ENCODE results near the gene SPAG5.

Gene SPAG5

DNA sequence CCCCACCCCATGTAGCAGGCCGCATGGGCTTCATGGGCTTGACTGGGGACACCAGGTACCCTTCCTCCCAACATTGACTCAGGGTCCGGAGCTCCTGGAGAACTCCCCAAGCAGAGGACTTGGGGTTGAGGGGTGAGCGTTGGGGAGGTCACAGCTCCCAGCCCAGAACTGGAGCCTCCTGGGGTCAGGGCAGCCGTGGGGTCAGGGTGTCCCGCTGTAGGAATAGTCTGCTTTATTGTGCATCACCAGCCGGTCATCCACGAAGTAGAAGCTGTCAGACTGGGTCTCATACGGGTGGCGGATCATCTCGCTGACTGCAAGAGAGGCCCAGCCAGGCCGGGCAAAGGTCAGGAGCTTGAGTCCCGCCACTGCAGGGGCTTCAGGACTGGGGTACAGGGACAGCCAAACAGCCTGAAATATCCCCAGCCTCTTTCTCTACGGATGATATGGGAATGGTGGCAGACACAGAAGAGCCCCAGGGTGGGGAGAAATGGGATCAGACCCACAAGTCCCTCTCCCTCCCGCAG lies 51.7 kb downstream of the SPAG5 start:
- DNase-seq (ENCODE audit: low read depth), result no peak

DNA sequence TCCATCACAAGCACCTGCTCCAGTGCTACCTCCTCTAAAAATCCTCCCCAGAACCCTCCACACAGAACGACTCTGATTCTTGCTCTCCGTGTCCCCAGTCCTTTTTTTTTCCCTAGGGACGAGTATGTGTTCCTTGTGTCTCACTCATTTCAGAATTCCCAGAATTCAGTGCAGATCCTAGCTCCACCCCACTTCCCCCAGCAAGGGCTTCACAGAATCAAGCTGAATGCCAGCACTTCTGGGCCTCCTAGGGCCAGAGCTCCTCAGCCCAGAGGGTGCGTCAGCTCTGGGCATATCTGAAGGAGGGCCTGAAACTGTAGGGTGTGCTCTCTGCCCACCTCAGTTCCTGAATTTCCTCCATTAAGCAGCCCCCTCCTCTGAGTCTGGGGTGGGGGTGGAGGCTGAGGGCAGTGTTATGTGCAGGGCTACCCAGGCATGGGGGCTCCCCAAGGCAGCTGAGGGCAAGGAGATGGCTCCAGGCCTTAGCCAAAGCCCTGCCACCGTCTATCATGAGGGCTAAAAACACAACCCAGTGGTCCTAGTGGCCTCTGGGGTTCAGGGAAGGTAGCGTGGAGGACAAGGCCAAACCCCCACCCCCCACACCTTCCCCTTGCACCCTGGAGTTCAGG lies 52.9 kb downstream of the SPAG5 start:
- no peak for DNase-seq (ENCODE audit: low read depth)

DNA sequence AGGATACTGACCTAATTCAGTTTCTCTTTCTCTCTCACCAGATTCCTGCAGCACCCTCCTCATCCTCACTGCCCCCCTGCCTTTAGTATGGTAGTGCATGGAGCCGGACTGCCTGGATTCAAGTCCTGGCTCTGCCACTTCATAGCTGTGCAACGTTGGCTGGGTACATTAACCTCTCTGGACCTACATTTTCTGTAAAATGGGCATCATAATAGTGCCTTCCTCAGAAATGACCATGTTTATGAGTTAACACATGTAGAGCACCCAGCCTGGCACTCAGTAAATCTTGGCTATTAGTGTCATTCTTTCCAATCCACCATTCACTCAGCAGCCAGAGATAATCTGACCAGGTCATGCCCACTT lies 53.7 kb downstream of the SPAG5 start:
- DNase-seq (ENCODE audit: low read depth), result no peak

DNA sequence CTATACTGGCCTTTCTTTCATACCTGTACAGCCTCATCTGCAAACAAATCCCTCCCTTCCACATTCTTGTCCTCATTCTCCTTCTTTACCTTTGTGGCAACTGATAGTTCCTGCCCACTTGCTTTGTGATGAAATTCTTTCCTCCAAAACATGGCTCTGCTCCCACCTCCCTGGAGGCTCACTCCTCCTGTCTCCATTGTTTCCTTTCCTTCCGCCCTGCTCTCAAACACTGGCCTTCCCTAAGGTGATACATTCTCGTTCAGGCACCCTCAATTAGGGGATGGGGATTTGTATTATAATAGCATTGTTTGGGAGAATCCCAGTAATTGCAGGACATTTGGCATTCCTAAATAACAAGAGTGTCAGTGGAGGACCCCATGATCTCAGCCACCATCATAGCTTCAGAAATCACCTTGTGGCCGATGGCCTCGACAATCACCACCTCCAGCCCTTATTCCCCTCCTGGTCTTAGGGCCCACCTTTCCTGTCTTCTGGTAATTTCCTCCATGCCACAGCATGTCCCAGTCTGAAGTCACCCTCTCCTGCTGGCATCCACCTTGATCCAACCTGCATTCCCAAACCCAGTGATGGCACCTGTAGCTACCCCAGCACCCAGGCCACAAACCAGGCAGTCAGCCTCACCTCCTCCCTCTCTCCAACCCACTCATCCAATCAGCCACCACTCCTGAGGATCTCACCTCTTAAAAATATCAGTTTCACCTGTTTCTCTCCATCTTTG lies 54.3 kb downstream of the SPAG5 start:
- no peak for DNase-seq (ENCODE audit: low read depth)

DNA sequence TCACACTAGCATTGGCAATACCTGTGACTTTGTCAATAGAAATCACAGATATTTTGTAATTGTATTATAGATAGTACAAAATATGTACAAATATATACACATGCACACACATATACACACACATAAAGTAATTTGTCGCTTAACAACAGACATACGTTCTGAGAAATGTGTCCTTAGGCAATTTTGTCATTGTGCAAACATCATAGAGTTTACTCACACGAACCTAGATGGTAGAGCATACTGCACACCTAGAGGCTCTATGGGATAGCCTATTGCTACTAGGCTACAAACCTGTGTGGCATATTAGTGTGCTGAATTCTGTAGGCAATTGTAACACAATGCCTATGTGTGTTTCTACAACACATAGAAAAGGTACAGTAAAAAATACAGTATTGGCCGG lies 57.4 kb downstream of the SPAG5 start:
- DNase-seq (ENCODE audit: low read depth), result no peak

DNA sequence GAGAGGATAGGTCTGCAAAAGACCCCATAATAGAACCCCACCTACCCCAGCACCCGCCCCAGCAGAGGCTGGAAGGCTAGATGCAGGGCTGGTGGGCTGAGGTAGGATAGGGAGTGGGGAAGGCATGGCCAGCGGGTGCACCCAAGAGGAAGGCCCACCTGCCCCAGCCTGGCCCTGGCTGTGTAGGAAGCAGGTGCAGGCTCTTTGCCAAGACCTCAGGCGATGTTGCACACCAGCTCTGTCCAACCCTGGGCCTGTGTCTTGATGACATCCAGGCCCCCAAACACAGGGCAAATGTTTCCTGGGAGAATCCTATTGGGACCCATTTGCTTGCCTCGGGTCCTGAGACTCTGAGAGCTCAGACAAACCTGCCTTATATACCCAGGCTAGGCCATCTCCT lies 58.6 kb downstream of the SPAG5 start:
- DNase-seq (ENCODE audit: low read depth), result no peak

DNA sequence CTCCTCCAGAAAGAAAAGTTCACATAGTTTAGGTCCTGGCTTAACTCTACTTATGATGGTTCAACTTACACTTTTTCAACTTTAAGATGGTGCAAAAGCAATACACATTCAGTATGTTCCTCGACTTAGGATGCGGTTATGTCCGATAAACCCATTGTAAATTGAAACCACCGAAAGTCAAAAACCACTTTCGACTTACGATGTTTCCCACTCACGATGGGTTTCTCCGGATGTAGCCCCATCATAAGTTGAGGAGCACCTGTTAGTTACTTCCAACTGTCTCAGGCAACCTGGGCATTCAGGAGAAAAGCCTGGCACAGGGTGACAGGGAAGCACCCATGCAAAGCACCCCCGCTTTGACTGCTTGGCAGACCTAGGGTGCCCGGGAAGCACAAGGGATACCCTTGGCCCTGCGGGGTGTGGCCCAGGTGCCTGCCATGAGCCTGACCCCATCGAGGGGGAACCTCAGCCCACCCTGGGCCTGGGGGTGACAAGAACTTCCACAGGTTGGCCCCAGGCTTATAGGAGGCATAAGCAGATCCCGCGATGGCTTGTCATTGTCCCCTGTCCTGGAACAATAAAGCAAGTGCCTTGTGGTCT lies 60.4 kb downstream of the SPAG5 start:
- no peak for DNase-seq (ENCODE audit: low read depth)

DNA sequence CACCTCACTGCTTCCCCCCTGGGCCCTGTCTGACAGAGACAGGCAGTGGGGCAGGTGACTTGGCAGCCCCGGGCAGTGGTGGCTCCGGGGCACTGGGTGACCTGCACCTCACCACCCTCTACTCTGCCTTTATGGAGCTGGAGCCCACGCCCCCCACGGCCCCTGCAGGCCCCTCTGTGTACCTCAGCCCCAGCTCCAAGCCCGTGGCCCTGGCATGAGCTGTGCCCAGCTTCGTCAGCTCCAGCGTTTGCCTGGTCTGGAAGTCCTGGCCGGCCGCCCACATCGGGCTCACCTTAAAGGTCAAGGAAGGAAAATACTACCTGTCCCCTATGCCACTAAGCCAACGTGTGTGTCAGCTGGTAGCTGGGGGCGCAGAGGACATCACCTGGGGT lies 61.6 kb downstream of the SPAG5 start:
- DNase-seq (ENCODE audit: low read depth), result no peak

DNA sequence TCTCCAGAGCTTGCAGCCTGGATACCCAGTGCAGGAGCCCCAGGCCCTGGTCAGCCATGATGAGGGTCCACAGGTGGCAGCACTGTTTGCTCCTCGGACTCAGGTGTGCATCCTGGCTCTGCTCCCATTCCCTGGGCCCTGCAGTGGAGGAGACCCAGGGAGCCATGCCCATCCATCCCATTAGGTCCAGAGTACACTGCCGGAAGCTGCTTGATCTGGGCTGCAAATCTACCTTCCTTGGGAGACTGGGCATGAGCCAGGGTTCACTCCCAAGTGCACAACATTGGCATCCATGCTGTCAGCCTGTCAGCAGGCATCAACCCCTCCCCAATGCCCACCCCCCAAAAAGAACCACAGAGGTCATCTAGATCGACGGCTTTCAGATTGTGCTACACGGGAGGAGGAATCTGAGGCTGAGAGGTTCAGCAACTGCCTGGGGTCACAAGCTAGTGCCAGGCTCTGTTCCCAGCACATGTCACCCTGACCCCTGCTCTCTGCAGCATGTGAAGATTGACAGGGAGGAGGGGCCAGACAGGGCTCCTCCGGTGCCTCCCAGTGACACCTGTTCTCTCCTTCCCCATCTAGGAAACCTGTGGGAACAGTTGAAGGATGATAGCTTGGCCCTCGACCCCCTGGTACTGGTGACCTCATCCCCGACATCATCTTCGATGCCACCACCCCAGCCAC lies 62.1 kb downstream of the SPAG5 start:
- no peak for DNase-seq (ENCODE audit: low read depth)

DNA sequence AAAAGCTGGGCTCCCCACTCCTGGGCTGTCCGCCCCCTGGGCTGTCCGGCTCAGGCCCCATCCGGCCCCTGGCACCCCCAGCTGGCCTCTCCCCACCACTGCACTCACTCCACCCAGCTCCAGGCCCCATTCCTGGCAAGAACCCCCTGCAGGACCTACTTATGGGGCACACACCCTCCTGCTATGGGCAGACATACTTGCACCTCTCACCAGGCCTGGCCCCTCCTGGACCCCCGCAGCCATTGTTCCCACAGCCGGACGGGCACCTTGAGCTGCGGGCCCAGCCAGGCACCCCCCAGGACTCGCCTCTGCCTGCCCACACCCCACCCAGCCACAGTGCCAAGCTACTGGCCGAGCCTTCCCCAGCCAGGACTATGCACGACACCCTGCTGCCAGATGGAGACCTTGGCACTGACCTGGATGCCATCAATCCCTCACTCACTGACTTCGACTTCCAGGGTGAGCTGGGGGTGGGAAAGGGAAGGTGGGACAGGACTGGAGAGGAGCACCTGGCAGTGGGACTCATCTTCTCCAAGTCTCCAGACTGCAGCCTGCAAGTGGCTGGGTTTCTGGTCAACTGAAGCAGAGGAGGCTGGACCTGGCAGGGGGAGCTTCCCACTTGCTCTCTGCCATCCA lies 64.0 kb downstream of the SPAG5 start:
- no peak for DNase-seq (ENCODE audit: low read depth)

DNA sequence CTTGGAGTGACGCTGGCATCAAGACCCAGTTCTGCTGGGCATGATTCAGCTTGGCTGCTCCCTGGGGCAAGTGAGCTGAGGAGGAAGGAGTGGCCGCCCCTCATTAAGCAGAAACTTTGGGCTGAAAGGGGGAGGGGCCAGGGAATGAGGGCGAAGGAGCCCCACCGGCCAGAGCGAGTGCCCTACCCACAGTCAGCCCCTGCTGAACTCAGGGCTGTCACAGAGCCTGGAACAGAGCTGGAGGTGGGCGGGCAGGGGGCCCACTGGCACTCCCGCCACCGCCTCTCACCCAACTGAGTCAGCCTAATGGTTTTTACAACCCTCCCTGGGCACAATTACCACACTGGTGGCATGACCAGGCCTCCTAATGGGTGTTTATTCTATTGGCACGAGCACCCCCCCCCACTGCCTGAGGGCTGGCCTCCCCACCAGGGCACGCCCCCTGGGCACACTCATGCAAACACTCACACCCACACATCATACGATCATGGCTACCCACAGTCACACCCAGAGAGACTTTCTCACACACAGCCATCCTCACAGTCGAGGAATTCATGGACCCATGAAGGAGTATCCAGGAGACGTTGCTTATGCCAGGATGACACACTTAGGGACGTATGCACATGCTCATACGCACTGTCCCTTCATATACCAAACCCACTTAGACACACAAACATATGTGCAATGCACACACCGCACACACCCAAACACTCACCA lies 65.6 kb downstream of the SPAG5 start:
- DNase-seq (ENCODE audit: low read depth), result no peak

DNA sequence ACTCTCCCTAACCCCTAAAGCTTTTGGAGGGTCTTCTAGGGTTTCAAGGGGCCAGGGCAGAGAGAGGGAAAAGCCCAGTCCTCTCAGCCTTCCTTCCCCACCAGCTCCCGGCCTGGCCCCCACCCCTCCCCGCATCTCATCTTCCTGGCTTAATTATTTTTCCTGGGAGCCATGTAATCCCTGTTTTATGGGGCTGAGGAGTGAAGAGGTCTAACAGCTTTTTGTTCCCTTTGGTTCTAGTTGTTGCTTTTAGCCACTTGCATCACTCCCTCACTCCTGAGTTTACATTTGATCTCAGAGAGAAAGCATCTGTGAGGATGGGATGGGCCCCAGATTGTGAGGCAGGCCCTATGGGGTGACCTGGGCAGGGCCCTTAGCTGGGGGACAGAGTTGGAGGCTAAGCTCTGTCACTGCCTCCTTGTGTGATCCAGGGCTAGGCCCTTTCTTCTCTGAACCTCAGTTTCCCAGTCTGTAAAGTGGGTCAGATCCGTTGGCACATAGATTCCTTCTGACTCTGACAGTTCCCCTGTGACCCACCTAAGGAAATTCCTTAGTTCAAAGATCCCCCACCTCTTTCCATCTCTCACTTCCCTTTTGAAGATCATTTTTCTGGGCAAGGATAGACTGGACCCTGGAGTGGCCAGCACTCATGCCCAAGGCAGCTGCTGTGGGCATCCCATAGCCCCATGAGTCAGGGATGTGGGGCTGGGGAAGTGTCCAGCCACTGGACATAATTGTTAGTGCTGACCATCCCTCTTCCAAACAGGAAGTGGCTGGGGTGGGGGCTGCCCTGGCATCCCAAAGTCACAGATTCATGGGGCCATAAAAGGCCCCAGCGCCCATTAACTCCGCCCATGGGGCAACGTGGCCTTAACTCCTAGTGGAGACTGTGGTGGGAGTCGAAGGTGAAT lies 66.5 kb downstream of the SPAG5 start:
- DNase-seq (ENCODE audit: low read depth), result no peak

DNA sequence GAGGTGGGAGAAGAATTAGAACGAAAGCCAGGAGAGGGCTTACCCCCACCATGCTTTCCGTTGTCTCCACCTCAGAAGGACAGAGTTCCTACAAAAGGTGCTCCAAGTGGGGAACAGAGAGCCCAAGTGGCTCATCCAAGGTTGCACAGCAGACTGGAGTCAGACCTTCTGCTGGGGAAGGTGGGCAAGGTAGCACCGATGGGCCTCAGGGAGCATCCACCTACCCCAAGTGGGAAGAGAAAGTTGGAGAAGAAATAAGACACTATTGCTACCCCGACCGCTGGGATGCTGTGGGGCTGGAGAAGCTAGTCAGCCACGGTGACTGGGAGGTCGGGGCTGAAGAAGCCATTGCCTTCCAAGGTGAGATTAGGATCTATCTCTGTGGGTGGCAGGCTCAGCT lies 67.9 kb downstream of the SPAG5 start:
- no peak for DNase-seq (ENCODE audit: low read depth)

DNA sequence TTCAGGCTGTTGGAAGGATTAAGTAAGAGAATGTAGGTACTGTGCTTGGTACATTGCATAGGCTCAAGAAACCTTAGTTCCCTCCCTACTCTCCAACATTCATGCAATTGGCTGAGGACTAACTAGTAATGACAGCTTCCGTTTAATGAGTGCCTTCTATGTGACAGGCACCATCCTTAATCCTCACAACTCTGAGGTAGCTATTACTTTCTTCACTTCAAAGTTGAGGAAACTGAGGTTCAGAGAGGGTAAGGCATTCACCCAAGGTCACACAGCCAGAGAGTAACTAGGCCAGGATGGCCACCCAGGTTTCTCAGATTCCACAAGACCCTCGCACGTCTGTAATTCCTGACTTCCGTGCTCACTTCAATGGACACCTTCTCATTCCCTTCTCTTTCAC lies 68.6 kb downstream of the SPAG5 start:
- no peak for DNase-seq (ENCODE audit: low read depth)

DNA sequence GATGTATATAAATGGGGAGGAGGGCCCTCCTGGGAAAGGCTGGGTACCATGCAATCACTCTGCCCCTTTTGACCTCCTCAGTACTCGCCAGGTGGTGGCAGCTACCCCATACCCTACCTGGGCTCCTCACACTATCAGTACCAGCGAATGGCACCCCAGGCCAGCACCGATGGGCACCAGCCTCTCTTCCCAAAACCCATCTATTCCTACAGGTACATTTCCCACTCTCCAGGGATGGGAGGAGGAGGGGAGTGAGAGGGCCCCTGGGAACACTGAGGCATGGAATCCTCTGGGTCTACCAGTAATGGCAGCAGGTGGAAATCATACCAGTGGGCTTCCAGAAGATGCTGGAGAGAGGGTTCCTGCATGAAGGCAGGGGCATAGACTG lies 69.8 kb downstream of the SPAG5 start:
- DNase-seq (ENCODE audit: low read depth), result no peak

DNA sequence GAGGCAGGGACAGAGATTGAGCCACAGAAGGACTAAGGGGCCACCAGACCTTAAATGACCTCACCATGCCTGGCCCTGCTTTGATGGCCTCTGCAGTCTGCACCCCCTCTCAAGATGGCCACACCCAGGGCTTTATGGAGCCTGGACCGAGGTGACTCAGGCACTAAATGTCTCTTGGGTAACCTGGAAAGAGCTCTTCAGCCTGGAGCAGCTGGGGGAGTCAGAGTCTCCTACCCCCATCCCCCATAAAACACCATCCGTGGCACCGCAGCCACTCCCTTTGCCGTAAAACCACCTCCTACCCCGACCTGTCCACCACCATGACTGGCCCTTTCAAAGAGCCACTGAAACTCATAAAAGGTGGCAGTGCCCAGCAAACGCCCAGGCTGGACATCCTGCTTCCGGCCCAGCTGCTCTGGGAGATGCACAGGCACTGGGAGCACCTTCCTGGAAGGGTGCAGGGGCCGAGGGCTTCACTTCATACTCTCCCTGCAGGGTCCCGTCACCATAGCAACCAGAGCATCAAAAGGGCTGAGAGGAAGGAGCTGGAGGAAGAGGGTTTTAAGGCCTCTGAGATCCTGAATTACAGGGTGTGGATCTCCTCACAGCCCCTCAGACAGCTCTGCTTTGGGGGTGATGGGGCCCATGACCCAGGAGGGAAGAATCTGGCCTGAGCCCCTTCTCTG lies 70.4 kb downstream of the SPAG5 start:
- no peak for DNase-seq (ENCODE audit: low read depth)

DNA sequence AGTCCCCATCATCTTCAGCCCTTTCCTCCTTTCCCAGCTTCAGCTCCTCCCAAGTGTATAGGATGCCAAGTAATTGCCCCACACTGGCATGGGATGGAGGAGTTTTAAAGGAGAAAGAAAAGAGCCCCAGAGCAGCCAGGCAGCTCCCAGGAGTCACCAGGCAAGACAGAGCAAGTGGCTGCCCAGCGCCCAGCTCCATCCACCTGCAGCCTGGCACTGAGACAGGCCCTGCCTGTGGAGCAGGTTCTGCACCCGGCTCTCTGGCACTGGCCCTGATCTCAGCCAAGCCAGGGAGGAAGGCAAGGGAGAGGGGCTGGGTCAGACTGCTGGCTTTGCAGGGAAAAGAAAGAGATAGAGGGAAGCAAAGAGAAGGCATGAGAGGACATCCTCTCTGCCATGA lies 71.0 kb downstream of the SPAG5 start:
- no peak for DNase-seq (ENCODE audit: low read depth)
